ENCODE data around the gene FANCG. TPM values are rescaled to one million over a fixed set of nuclear protein-coding genes. Genes with fewer than 3 reads are reported as not detected.

Gene FANCG
- 10 to 100 TPM in 3 of 4 donors, 1 to 10 TPM in 1; 5.3 to 34.7 (median 11.6) TPM for total RNA-seq

DNA sequence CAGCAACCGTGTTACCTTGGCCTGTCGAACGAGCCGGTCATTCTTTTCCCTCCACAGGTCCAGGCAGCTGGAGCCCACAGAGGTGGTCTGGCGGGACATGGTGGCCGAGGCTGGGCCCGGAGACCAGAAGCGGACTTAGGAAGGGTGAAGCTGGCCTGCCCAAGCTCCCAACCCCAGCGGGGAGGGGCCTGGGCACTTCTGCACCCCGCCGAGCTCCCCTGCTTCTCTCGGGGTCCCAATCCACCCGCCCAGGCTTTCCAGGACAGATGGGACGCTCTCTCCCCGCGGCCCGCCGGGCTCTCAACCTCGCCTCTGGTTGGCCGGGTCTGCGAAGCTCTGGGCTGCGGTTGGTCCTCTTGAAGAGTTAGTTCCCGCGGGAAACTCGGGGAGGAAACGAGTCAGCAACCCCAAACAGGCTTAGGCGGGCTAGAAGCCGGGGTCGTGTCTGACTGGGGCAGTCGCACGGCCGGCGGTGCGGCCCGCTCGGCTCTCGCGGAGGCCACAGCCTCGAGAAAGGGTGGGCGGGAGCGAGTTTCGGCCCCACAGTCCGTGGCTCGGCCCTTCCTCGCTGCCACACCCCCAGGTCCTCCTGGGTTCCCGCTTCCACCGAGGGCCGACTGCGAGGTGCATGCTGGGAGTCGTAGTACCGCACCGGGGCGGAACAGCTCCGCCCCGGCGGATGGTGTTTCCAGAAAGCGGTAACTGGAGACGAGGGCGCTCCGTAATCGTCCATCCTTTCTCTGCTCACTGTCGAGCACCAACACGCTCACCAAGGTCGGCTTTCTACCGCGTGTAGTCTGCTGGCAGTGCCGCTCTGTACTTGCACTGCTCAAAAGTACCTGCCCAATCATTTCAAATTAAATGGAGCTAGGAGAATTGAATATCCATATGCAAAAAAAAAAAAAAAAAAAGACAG lies at the start of gene FANCG:
Gene FANCG, minus strand, starts transcription at position 517 of the 916 bp plus-strand sequence. Its CDS starts 418 bp downstream, at position 99.
- no peak for TF ChIP-seq POLR2A (IDR thresholded peaks at IDR 0.05)
- TF ChIP-seq, protein P1, sequence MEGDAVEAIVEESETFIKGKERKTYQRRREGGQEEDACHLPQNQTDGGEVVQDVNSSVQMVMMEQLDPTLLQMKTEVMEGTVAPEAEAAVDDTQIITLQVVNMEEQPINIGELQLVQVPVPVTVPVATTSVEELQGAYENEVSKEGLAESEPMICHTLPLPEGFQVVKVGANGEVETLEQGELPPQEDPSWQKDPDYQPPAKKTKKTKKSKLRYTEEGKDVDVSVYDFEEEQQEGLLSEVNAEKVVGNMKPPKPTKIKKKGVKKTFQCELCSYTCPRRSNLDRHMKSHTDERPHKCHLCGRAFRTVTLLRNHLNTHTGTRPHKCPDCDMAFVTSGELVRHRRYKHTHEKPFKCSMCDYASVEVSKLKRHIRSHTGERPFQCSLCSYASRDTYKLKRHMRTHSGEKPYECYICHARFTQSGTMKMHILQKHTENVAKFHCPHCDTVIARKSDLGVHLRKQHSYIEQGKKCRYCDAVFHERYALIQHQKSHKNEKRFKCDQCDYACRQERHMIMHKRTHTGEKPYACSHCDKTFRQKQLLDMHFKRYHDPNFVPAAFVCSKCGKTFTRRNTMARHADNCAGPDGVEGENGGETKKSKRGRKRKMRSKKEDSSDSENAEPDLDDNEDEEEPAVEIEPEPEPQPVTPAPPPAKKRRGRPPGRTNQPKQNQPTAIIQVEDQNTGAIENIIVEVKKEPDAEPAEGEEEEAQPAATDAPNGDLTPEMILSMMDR (IDR thresholded peaks at IDR 0.05): no peak
- H3K4me3 ChIP-seq (ENCODE audit: low read depth, poor library complexity, severe bottlenecking): peak within 1 kb of the TSS; percentile 47
- WGBS, 2 donors: 0% methylated on average over 25 to 33 of the region's 67 CpGs
- DNase-seq (ENCODE audit: low spot score in 2 of 2): peak; percentile 84 to 96
- intact Hi-C loops (cut with DNase I; ENCODE audit: low total_unique reads): no loop called here

DNA sequence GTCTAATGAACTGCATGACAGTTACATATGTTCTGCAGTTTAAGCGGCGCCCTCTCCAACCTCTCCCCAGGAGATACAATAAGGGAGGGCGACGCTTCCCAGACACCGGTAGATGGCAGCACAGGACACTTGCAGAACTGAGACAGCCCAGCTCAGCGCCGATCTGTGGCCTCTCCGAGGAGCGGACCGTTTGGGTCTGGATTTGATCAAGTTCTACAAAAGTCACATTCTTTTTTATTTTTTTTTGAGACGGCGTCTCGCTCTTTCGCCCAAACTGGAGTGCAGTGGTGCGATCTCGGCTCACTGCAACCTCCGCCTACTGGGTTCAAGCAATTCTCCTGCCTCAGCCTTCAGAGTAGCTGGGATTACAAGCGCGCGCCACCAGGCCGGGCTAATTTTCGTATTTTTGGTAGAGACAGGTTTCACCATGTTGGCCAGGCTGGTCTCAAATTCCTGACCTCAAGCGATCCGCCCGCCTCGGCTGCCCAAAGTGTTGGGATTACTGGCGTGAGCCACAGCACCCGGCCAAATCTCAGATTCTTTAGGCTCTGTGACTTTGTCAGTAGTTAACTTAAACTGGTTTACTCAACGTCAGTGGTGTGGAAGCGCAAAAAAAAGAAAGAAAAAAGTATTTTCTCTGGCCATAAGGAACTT lies 37.3 kb upstream of the FANCG start:
- TF ChIP-seq, protein P1 (IDR thresholded peaks at IDR 0.05): peak in 1 of 3 donors; percentile 87
- no peak for TF ChIP-seq POLR2A (IDR thresholded peaks at IDR 0.05)
- WGBS, 2 donors: 12 to 19% methylated on average over 30 of the region's 30 CpGs
- intact Hi-C loops (cut with DNase I; ENCODE audit: low total_unique reads): loop anchor here (5.0 kb wide), 1 partner anchor 360 kb away; no protein-coding TSS in a partner anchor
- DNase-seq (ENCODE audit: low spot score in 2 of 2): peak; percentile 92 to 97
- H3K4me3 ChIP-seq (ENCODE audit: low read depth, poor library complexity, severe bottlenecking): no peak overlapping the region

DNA sequence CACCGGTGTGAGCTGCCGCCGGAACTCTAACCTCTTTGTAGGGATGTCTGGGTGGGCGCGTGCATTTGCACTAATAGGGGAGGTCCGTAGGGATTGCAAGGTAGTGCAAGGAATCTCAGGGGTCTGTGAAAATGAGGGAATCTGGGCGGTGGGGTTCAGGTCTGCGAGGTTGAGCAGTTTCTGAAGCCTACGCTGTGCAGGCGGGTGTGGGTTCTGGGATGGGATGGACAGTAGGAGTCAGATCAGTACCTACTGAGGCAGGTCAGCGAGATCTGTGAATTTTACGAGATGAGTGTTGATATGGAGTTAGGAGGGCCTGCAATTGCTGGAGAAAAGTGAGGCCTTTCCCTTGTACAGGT lies 36.8 kb upstream of the FANCG start:
- 1% methylated on average over 12 of the region's 12 CpGs for WGBS, 2 donors
- DNase-seq (ENCODE audit: low spot score in 2 of 2): no peak
- TF ChIP-seq, protein P1 (IDR thresholded peaks at IDR 0.05): no peak
- intact Hi-C loops (cut with DNase I; ENCODE audit: low total_unique reads): loop anchor here (5.0 kb wide), 1 partner anchor 361 kb away; no protein-coding TSS in a partner anchor
- peak overlapping the region; percentile 41 for H3K4me3 ChIP-seq (ENCODE audit: low read depth, poor library complexity, severe bottlenecking)

DNA sequence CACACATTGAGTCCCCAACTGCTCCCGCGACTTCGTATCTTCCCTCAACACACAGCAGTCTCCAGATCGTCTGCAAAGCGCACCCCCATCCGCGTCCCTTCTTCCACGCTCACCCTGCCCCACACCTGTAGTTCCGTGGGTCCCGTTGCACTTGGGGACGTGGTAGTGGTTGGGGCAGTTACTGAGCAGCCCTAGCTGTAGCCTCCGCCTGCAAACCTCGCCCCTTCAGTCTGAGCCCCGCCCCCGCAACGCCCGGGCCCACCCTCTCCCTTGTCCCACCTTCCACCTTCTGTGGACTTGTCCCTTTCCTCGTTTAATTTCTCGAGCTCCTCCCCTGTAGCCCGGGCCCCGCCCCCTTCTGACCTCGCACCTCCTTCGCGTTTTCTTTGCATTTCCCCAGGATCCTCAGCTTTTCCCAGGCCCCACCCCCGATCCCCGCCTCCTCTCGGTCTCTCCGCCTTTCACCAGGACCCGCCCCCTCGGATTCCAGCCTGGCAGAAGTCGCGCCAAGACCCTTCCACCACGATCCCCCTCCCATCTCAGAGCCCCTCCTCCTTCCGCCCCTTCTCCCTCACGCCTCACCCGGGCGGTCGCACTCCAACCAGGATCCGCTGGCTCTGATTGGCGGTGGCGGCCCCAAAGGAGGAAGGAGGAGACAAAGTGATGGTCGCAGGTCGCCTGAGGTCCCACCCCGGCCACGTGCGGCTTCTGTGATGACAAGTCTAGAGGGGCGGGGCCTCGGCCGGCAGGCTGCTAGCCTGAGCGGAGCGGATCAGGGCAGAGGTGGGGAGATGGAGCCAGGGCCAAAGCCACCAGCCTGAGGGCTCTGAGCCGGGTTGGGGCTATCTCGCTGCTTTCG lies 36.2 kb upstream of the FANCG start, which contains the start of gene ATOSB:
Gene ATOSB, minus strand, starts transcription at position 183 of the 859 bp plus-strand sequence. CDS start 7,588 bp downstream, outside the sequence.
- TF ChIP-seq, protein P1 (IDR thresholded peaks at IDR 0.05): no peak
- TF ChIP-seq POLR2A (IDR thresholded peaks at IDR 0.05): no peak
- WGBS, 2 donors: 0% methylated on average over 49 of the region's 54 CpGs
- intact Hi-C loops (cut with DNase I; ENCODE audit: low total_unique reads): loop anchor here (5.0 kb wide), 1 partner anchor 361 kb away; no protein-coding TSS in a partner anchor
- H3K4me3 ChIP-seq (ENCODE audit: low read depth, poor library complexity, severe bottlenecking): peak within 1 kb of the TSS; percentile 41
- peak; percentile 97 to 99 for DNase-seq (ENCODE audit: low spot score in 2 of 2)
